Natural killer cell (primary cell): ENCODE measurements around the gene IRX3. TPM values are rescaled to one million over a fixed set of nuclear protein-coding genes. Genes with fewer than 3 reads are reported as not detected.

ENCODE experiments used
- ATAC-seq, 3 donors: fragments of 150-1000 bp in 2 of 3; fragments of 200-7000 bp in 1 of 3; cut with Tn5 transposase; 1 replicate in 1 of 3; 2 replicates in 2 of 3; pipeline ENCODE4 v1.10.0; 2021; ENCODE audit warnings: mild to moderate bottlenecking in 2 of 3, moderate library complexity in 2 of 3
- DNase-seq, 2 donors: peaks; one replicate each; pipeline versions ENCODE4 v3.0.0 to v3.0.0-alpha.2; 2013 to 2021; ENCODE audit warnings: mixed read lengths in 1 of 2
- H3K27ac ChIP-seq: one replicate; pipeline ENCODE4 v1.5.1; 2013; ENCODE audit warnings: mild to moderate bottlenecking, low read length
- H3K27me3 ChIP-seq: one replicate; pipeline ENCODE4 v1.6.1; 2013; ENCODE audit warnings: low read length; ENCODE audit not compliant: control insufficient read depth, insufficient read depth
- H3K36me3 ChIP-seq: one replicate; pipeline ENCODE4 v1.6.1; 2013; ENCODE audit warnings: low read length; ENCODE audit not compliant: control insufficient read depth, insufficient read depth
- H3K4me1 ChIP-seq: one replicate; pipeline ENCODE4 v1.6.1; 2013; ENCODE audit warnings: low read length; ENCODE audit not compliant: control insufficient read depth, insufficient read depth
- H3K4me3 ChIP-seq: one replicate; pipeline ENCODE4 v1.5.1; 2013; ENCODE audit warnings: low read length
- H3K9me3 ChIP-seq: one replicate; pipeline ENCODE4 v1.6.1; 2013; ENCODE audit warnings: low read length; ENCODE audit not compliant: control insufficient read depth, insufficient read depth
- H3K27ac Mint-ChIP-seq, 2 donors: one replicate each; pipeline ENCODE4 v1.8.0; 2022; ENCODE audit warnings: mild to moderate bottlenecking in 2 of 2, mixed read lengths in 2 of 2, moderate library complexity in 1 of 2
- H3K27me3 Mint-ChIP-seq, 2 donors: one replicate each; pipeline ENCODE4 v1.8.0; 2022; ENCODE audit warnings: low read depth in 2 of 2, mixed read lengths in 2 of 2
- H3K36me3 Mint-ChIP-seq: one replicate; pipeline ENCODE4 v1.8.0; 2022; ENCODE audit warnings: mixed read lengths
- H3K4me1 Mint-ChIP-seq, 2 donors: one replicate each; pipeline ENCODE4 v1.8.0; 2022; ENCODE audit warnings: mixed read lengths in 2 of 2
- H3K4me3 Mint-ChIP-seq: one replicate; pipeline ENCODE4 v1.8.0; 2022; ENCODE audit warnings: mild to moderate bottlenecking, moderate library complexity, mixed read lengths
- H3K9me3 Mint-ChIP-seq, 2 donors: one replicate each; pipeline ENCODE4 v1.8.0; 2022; ENCODE audit warnings: mixed read lengths in 2 of 2
- WGBS: methylation state at CpG from one replicate; pipeline ENCODE4 v1.1.7; 2013; ENCODE audit warnings: missing lambda C conversion rate; ENCODE audit not compliant: insufficient coverage; 5-methylcytosine and 5-hydroxymethylcytosine counted together
- intact Hi-C: fragments of 100-400 bp; cut with micrococcal nuclease; formaldehyde crosslinking; loops from one replicate; pipeline ENCODE4 v1.14.2; 2022
- total RNA-seq, 4 donors: library from RNA; stranded (reverse); fragments of 120-200 nt in 1 of 4; gene quantifications; one replicate each; pipeline versions ENCODE4 v1.2.3 to v1.2.4, GENCODE V29; 2013 to 2022
- TF ChIP-seq, protein P1 (sequence below): fragments of 200-600 bp; IDR thresholded peaks from one replicate; pipeline ENCODE4 v1.8.0; 2022; ENCODE audit warnings: antibody characterized with exemption

IRX3 gene
- total RNA-seq, 3 donors from 2014 or later (not counting 1 experiment from before 2014, with no cell fraction given) = not detected

GRCh38 chr16:54318941-54319340 lies 32.4 kb upstream of the IRX3 start:
- DNase-seq = no peak
- intact Hi-C loops = no loop called here
- no peak overlapping the region for H3K4me3 Mint-ChIP-seq
- Histone ChIP-seq H3K9me3 (no peaks in the 10 kb centered on the region), H3K4me1 (no peaks in the 10 kb centered on the region), H3K36me3 (no peaks in the 10 kb centered on the region), H3K27me3 (no peaks in the 10 kb centered on the region), H3K4me3 (no peak overlapping the region), H3K27ac (no peak overlapping the region)
- no peaks in the 10 kb centered on the region for H3K27me3 Mint-ChIP-seq
- ATAC-seq = no peak
- TF ChIP-seq, protein P1, sequence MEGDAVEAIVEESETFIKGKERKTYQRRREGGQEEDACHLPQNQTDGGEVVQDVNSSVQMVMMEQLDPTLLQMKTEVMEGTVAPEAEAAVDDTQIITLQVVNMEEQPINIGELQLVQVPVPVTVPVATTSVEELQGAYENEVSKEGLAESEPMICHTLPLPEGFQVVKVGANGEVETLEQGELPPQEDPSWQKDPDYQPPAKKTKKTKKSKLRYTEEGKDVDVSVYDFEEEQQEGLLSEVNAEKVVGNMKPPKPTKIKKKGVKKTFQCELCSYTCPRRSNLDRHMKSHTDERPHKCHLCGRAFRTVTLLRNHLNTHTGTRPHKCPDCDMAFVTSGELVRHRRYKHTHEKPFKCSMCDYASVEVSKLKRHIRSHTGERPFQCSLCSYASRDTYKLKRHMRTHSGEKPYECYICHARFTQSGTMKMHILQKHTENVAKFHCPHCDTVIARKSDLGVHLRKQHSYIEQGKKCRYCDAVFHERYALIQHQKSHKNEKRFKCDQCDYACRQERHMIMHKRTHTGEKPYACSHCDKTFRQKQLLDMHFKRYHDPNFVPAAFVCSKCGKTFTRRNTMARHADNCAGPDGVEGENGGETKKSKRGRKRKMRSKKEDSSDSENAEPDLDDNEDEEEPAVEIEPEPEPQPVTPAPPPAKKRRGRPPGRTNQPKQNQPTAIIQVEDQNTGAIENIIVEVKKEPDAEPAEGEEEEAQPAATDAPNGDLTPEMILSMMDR = no peak
- no peak overlapping the region for H3K27ac Mint-ChIP-seq
- WGBS = 83% methylated on average over 1 of the region's 1 CpG
- H3K36me3 Mint-ChIP-seq = no peaks in the 10 kb centered on the region
- H3K4me1 Mint-ChIP-seq = no peaks in the 10 kb centered on the region
- no peaks in the 10 kb centered on the region for H3K9me3 Mint-ChIP-seq

- Histone ChIP-seq H3K4me3 (no peak overlapping the region), H3K36me3 (no peaks in the 10 kb centered on the region), H3K4me1 (no peaks in the 10 kb centered on the region), H3K27ac (no peak overlapping the region), H3K27me3 (no peaks in the 10 kb centered on the region), H3K9me3 (no peaks in the 10 kb centered on the region)
- ATAC-seq = no peak
- TF ChIP-seq, protein P1 = no peak
- Mint-ChIP-seq H3K4me1 (no peaks in the 10 kb centered on the region), H3K4me3 (no peak overlapping the region), H3K9me3 (no peaks in the 10 kb centered on the region), H3K36me3 (no peaks in the 10 kb centered on the region), H3K27me3 (no peaks in the 10 kb centered on the region), H3K27ac (no peak overlapping the region)
- DNase-seq = no peak
- intact Hi-C loops = no loop called here
- 86% methylated on average over 15 of the region's 15 CpGs for WGBS
Observed at GRCh38 chr16:54317101-54317611, 30.6 kb upstream of the IRX3 start.

DNA sequence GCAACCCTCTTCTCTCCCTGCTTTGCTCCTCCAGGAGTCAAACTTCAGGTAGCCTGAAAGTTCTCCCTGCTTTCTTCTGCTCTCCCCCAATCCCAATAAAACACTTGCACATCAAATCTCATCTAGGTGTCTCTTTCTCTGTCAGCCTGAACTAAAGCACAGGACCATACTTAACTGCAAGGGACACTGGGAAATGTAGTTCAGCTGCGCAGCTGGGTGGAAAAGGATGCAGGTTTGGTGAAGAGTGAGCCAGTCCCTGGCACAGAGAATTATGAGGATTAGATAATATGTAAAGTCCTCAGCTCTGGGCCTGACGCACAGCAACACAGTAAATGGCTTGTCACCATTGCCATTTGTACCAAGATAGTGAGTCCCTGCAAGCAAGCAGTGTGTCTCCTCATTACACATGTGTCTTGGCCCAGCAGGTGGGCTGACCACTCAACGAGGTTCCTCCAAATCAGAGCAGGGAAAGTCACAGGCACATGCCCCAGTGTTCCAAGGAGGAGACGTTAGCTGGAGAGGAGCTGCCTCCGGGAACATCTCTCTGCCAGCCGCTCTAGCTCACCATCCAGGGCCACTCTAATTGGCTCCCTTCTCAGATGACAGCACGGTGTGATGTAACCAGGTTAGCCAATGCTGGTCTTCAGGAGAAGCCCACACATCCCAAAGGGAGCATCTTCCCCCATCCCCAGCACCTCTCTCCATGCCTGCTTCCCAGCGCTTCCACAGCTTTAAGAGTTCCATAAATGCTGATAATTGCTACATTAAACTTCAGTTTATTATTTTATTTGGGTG lies 29.7 kb upstream of the IRX3 start:
- 80% methylated on average over 8 of the region's 8 CpGs for WGBS
- no peaks in the 10 kb centered on the region for H3K4me1 Mint-ChIP-seq
- H3K36me3 Mint-ChIP-seq = no peaks in the 10 kb centered on the region
- H3K27me3 ChIP-seq = no peaks in the 10 kb centered on the region
- no peak overlapping the region for H3K27ac ChIP-seq
- intact Hi-C loops = no loop called here
- H3K27ac Mint-ChIP-seq = no peak overlapping the region
- H3K9me3 Mint-ChIP-seq = no peaks in the 10 kb centered on the region
- H3K27me3 Mint-ChIP-seq = no peaks in the 10 kb centered on the region
- TF ChIP-seq, protein P1 = no peak
- DNase-seq = no peak
- H3K4me3 Mint-ChIP-seq = no peak overlapping the region
- no peaks in the 10 kb centered on the region for H3K4me1 ChIP-seq
- no peaks in the 10 kb centered on the region for H3K9me3 ChIP-seq
- no peak overlapping the region for H3K4me3 ChIP-seq
- no peaks in the 10 kb centered on the region for H3K36me3 ChIP-seq
- ATAC-seq = no peak

GRCh38 chr16:54313789-54314188 lies 27.2 kb upstream of the IRX3 start:
- Histone ChIP-seq H3K9me3 (no peaks in the 10 kb centered on the region), H3K36me3 (no peaks in the 10 kb centered on the region), H3K27ac (no peak overlapping the region), H3K27me3 (no peaks in the 10 kb centered on the region), H3K4me1 (no peaks in the 10 kb centered on the region), H3K4me3 (no peak overlapping the region)
- H3K27ac Mint-ChIP-seq = no peak overlapping the region
- TF ChIP-seq, protein P1 = no peak
- DNase-seq (no peak), ATAC-seq (no peak)
- no peak overlapping the region for H3K4me3 Mint-ChIP-seq
- H3K9me3 Mint-ChIP-seq = no peaks in the 10 kb centered on the region
- H3K36me3 Mint-ChIP-seq = no peaks in the 10 kb centered on the region
- no peaks in the 10 kb centered on the region for H3K4me1 Mint-ChIP-seq
- intact Hi-C loops = no loop called here
- 96% methylated on average over 3 of the region's 4 CpGs for WGBS
- H3K27me3 Mint-ChIP-seq = no peaks in the 10 kb centered on the region
